Natural killer cell (primary cell): ENCODE results near the gene ALLC. TPM values are rescaled to one million over a fixed set of nuclear protein-coding genes. Genes with fewer than 3 reads are reported as not detected.

Experiments
- ATAC-seq, 3 donors: fragments of 150-1000 bp in 2 of 3; fragments of 200-7000 bp in 1 of 3; cut with Tn5 transposase; 1 replicate in 1 of 3; 2 replicates in 2 of 3; pipeline ENCODE4 v1.10.0; 2021; ENCODE audit warnings: mild to moderate bottlenecking in 2 of 3, moderate library complexity in 2 of 3
- DNase-seq, 2 donors: peaks; one replicate each; pipeline versions ENCODE4 v3.0.0 to v3.0.0-alpha.2; 2013 to 2021; ENCODE audit warnings: mixed read lengths in 1 of 2
- H3K27ac ChIP-seq: one replicate; pipeline ENCODE4 v1.5.1; 2013; ENCODE audit warnings: mild to moderate bottlenecking, low read length
- H3K27me3 ChIP-seq: one replicate; pipeline ENCODE4 v1.6.1; 2013; ENCODE audit warnings: low read length; ENCODE audit not compliant: control insufficient read depth, insufficient read depth
- H3K36me3 ChIP-seq: one replicate; pipeline ENCODE4 v1.6.1; 2013; ENCODE audit warnings: low read length; ENCODE audit not compliant: control insufficient read depth, insufficient read depth
- H3K4me1 ChIP-seq: one replicate; pipeline ENCODE4 v1.6.1; 2013; ENCODE audit warnings: low read length; ENCODE audit not compliant: control insufficient read depth, insufficient read depth
- H3K4me3 ChIP-seq: one replicate; pipeline ENCODE4 v1.5.1; 2013; ENCODE audit warnings: low read length
- H3K9me3 ChIP-seq: one replicate; pipeline ENCODE4 v1.6.1; 2013; ENCODE audit warnings: low read length; ENCODE audit not compliant: control insufficient read depth, insufficient read depth
- H3K27ac Mint-ChIP-seq, 2 donors: one replicate each; pipeline ENCODE4 v1.8.0; 2022; ENCODE audit warnings: mild to moderate bottlenecking in 2 of 2, mixed read lengths in 2 of 2, moderate library complexity in 1 of 2
- H3K27me3 Mint-ChIP-seq, 2 donors: one replicate each; pipeline ENCODE4 v1.8.0; 2022; ENCODE audit warnings: low read depth in 2 of 2, mixed read lengths in 2 of 2
- H3K36me3 Mint-ChIP-seq: one replicate; pipeline ENCODE4 v1.8.0; 2022; ENCODE audit warnings: mixed read lengths
- H3K4me1 Mint-ChIP-seq, 2 donors: one replicate each; pipeline ENCODE4 v1.8.0; 2022; ENCODE audit warnings: mixed read lengths in 2 of 2
- H3K4me3 Mint-ChIP-seq: one replicate; pipeline ENCODE4 v1.8.0; 2022; ENCODE audit warnings: mild to moderate bottlenecking, moderate library complexity, mixed read lengths
- H3K9me3 Mint-ChIP-seq, 2 donors: one replicate each; pipeline ENCODE4 v1.8.0; 2022; ENCODE audit warnings: mixed read lengths in 2 of 2
- CTCF ChIP-seq: fragments of 200-600 bp; IDR thresholded peaks from one replicate; pipeline ENCODE4 v1.8.0; 2022; ENCODE audit warnings: antibody characterized with exemption
- WGBS: methylation state at CpG from one replicate; pipeline ENCODE4 v1.1.7; 2013; ENCODE audit warnings: missing lambda C conversion rate; ENCODE audit not compliant: insufficient coverage; 5-methylcytosine and 5-hydroxymethylcytosine counted together
- intact Hi-C: fragments of 100-400 bp; cut with micrococcal nuclease; formaldehyde crosslinking; loops from one replicate; pipeline ENCODE4 v1.14.2; 2022
- total RNA-seq, 4 donors: library from RNA; stranded (reverse); fragments of 120-200 nt in 1 of 4; gene quantifications; one replicate each; pipeline versions ENCODE4 v1.2.3 to v1.2.4, GENCODE V29; 2013 to 2022

The ALLC gene
- total RNA-seq, 3 donors from 2014 or later (not counting 1 experiment from before 2014, with no cell fraction given): not detected

- H3K27me3 Mint-ChIP-seq: peaks cover 0 to 5% of the 10 kb centered on the region in 2 donors
- H3K27me3 ChIP-seq: no peaks in the 10 kb centered on the region
- H3K4me3 Mint-ChIP-seq: no peak overlapping the region
- no peaks in the 10 kb centered on the region for H3K9me3 ChIP-seq
- H3K4me1 Mint-ChIP-seq: no peaks in the 10 kb centered on the region
- no peaks in the 10 kb centered on the region for H3K36me3 ChIP-seq
- WGBS: 90% methylated on average over 5 of the region's 5 CpGs
- H3K9me3 Mint-ChIP-seq: no peaks in the 10 kb centered on the region
- H3K4me3 ChIP-seq: no peak overlapping the region
- intact Hi-C loops: no loop called here
- H3K36me3 Mint-ChIP-seq: no peaks in the 10 kb centered on the region
- H3K4me1 ChIP-seq: no peaks in the 10 kb centered on the region
- no peak overlapping the region for H3K27ac ChIP-seq
- no peak for DNase-seq
- no peak overlapping the region for H3K27ac Mint-ChIP-seq
- no peak for ATAC-seq
- TF ChIP-seq CTCF: no peak
Observed at GRCh38 chr2:3620834-3621233, 37.2 kb upstream of the ALLC start.

- no peak overlapping the region for H3K4me3 Mint-ChIP-seq
- no peaks in the 10 kb centered on the region for H3K4me1 Mint-ChIP-seq
- peaks cover 0 to 5% of the 10 kb centered on the region in 2 donors for H3K27me3 Mint-ChIP-seq
- Histone ChIP-seq H3K4me1 (no peaks in the 10 kb centered on the region), H3K36me3 (no peaks in the 10 kb centered on the region), H3K27me3 (no peaks in the 10 kb centered on the region), H3K9me3 (no peaks in the 10 kb centered on the region), H3K4me3 (no peak overlapping the region), H3K27ac (no peak overlapping the region)
- no peak for ATAC-seq
- WGBS: no CpG with 5 or more reads among the region's 1 CpG
- H3K36me3 Mint-ChIP-seq: no peaks in the 10 kb centered on the region
- H3K27ac Mint-ChIP-seq: no peak overlapping the region
- no peaks in the 10 kb centered on the region for H3K9me3 Mint-ChIP-seq
- DNase-seq: no peak
- intact Hi-C loops: no loop called here
- TF ChIP-seq CTCF: no peak
Observed at GRCh38 chr2:3622967-3623366, 35.0 kb upstream of the ALLC start.

GRCh38 chr2:3624059-3624794 lies 33.8 kb upstream of the ALLC start:
- no peaks in the 10 kb centered on the region for H3K36me3 Mint-ChIP-seq
- H3K9me3 Mint-ChIP-seq: no peaks in the 10 kb centered on the region
- Histone ChIP-seq H3K9me3 (no peaks in the 10 kb centered on the region), H3K4me1 (no peaks in the 10 kb centered on the region), H3K36me3 (no peaks in the 10 kb centered on the region), H3K4me3 (no peak overlapping the region), H3K27ac (no peak overlapping the region), H3K27me3 (no peaks in the 10 kb centered on the region)
- WGBS: 88% methylated on average over 4 of the region's 4 CpGs
- TF ChIP-seq CTCF: no peak
- no peak overlapping the region for H3K27ac Mint-ChIP-seq
- H3K4me1 Mint-ChIP-seq: no peaks in the 10 kb centered on the region
- no peak for ATAC-seq
- DNase-seq: no peak
- H3K4me3 Mint-ChIP-seq: no peak overlapping the region
- intact Hi-C loops: no loop called here
- peaks cover 0 to 5% of the 10 kb centered on the region in 2 donors for H3K27me3 Mint-ChIP-seq

- Histone ChIP-seq H3K36me3 (no peaks in the 10 kb centered on the region), H3K4me3 (no peak overlapping the region), H3K27ac (no peak overlapping the region), H3K27me3 (no peaks in the 10 kb centered on the region), H3K9me3 (no peaks in the 10 kb centered on the region), H3K4me1 (no peaks in the 10 kb centered on the region)
- ATAC-seq (no peak), DNase-seq (no peak)
- H3K36me3 Mint-ChIP-seq: no peaks in the 10 kb centered on the region
- intact Hi-C loops: no loop called here
- no peaks in the 10 kb centered on the region for H3K4me1 Mint-ChIP-seq
- 90% methylated on average over 8 of the region's 8 CpGs for WGBS
- H3K4me3 Mint-ChIP-seq: no peak overlapping the region
- TF ChIP-seq CTCF: no peak
- no peaks in the 10 kb centered on the region for H3K9me3 Mint-ChIP-seq
- no peak overlapping the region for H3K27ac Mint-ChIP-seq
- peaks cover 0 to 5% of the 10 kb centered on the region in 2 donors for H3K27me3 Mint-ChIP-seq
Observed at GRCh38 chr2:3625186-3625585, 32.8 kb upstream of the ALLC start.
